WTC11 (cell line): ENCODE measurements around the gene TWF2. TPM values are rescaled to one million over a fixed set of nuclear protein-coding genes. Genes with fewer than 3 reads are reported as not detected.
A peak's percentile ranks its signal among the peaks of the same experiment; 100 is the strongest.
"Not testable (repeated sequence)": the region's sequence is repeated elsewhere in the genome, so short reads cannot be mapped to it uniquely, and the experiment has no call there.

Experiments used
- ATAC-seq: fragments of 200-7000 bp; cut with Tn5 transposase; 2 replicates; pipeline ENCODE4 v1.10.0; 2021; ENCODE audit warnings: mild to moderate bottlenecking, moderate library complexity
- CTCF ChIA-PET: fragments of 300-600 bp; sonication (Branson Sonifier 250); formaldehyde crosslinking; loops from one replicate; lab custom pipeline; 2021; ENCODE audit warnings: antibody characterized with exemption; lab: Charles Lee
- POLR2A ChIA-PET: fragments of 350-600 bp; sonication (Branson Sonifier 250); formaldehyde crosslinking; loops from one replicate; lab custom pipeline; 2021; ENCODE audit warnings: antibody characterized with exemption; lab: Charles Lee
- DNase-seq: peaks from one replicate; pipeline ENCODE4 v3.0.0; 2021; ENCODE audit warnings: low spot score
- H3K27ac Mint-ChIP-seq: 2 replicates; pipeline ENCODE4 v1.8.0; 2021; ENCODE audit warnings: mixed read lengths
- H3K27me3 Mint-ChIP-seq: 2 replicates; pipeline ENCODE4 v1.8.0; 2021; ENCODE audit warnings: low read depth, mild to moderate bottlenecking, moderate library complexity, mixed read lengths
- H3K36me3 Mint-ChIP-seq: 2 replicates; pipeline ENCODE4 v1.8.0; 2021; ENCODE audit warnings: mixed read lengths
- H3K4me1 Mint-ChIP-seq: 2 replicates; pipeline ENCODE4 v1.8.0; 2022; ENCODE audit warnings: mixed read lengths
- H3K4me3 Mint-ChIP-seq: 2 replicates; pipeline ENCODE4 v1.8.0; 2021; ENCODE audit warnings: mild to moderate bottlenecking, moderate library complexity, mixed read lengths
- H3K9me3 Mint-ChIP-seq: 2 replicates; pipeline ENCODE4 v1.8.0; 2021; ENCODE audit warnings: mixed read lengths
- ELF4 ChIP-seq: sonication (generic); formaldehyde crosslinking; IDR thresholded peaks from 2 replicates; pipeline ENCODE4 v1.8.1; 2022; ENCODE audit warnings: low read depth, mild to moderate bottlenecking, moderate library complexity, missing genetic modification reagents
- ESRRA ChIP-seq: sonication (generic); formaldehyde crosslinking; IDR thresholded peaks from 2 replicates; pipeline ENCODE4 v1.8.1; 2022; ENCODE audit warnings: mild to moderate bottlenecking, missing genetic modification reagents, borderline replicate concordance
- ETV6 ChIP-seq: sonication (generic); formaldehyde crosslinking; IDR thresholded peaks from 2 replicates; pipeline ENCODE4 v1.8.1; 2022; ENCODE audit warnings: mild to moderate bottlenecking, missing genetic modification reagents
- FOXJ3 ChIP-seq: sonication (generic); formaldehyde crosslinking; IDR thresholded peaks from 2 replicates; pipeline ENCODE4 v1.9.0; 2021; ENCODE audit warnings: missing genetic modification reagents, mild to moderate bottlenecking, borderline replicate concordance
- HMGA2 ChIP-seq: fragments of 250-450 bp; sonication (Bioruptor Pico); IDR thresholded peaks from 2 replicates; pipeline ENCODE4 v1.4.0; 2021; ENCODE audit warnings: mild to moderate bottlenecking, moderate library complexity
- JAZF1 ChIP-seq: fragments of 250-450 bp; sonication (Bioruptor Pico); IDR thresholded peaks from 2 replicates; pipeline ENCODE4 v1.9.0; 2021; ENCODE audit warnings: moderate library complexity, mild to moderate bottlenecking, inconsistent platforms
- KAT7 ChIP-seq: sonication (generic); formaldehyde crosslinking; IDR thresholded peaks from 2 replicates; pipeline ENCODE4 v1.8.1; 2023; ENCODE audit warnings: missing genetic modification reagents, mild to moderate bottlenecking, borderline replicate concordance
- SMAD4 ChIP-seq: sonication (generic); formaldehyde crosslinking; IDR thresholded peaks from 2 replicates; pipeline ENCODE4 v1.8.0; 2022; ENCODE audit warnings: mild to moderate bottlenecking, missing genetic modification reagents
- SOX15 ChIP-seq: fragments of 250-450 bp; sonication (Bioruptor Pico); IDR thresholded peaks from 2 replicates; pipeline ENCODE4 v1.9.0; 2021; ENCODE audit warnings: mild to moderate bottlenecking
- ZNF121 ChIP-seq: sonication (generic); formaldehyde crosslinking; IDR thresholded peaks from 2 replicates; pipeline ENCODE4 v1.8.0; 2023; ENCODE audit warnings: missing genetic modification reagents
- ZNF232 ChIP-seq: sonication (generic); formaldehyde crosslinking; IDR thresholded peaks from 2 replicates; pipeline ENCODE4 v1.8.0; 2022; ENCODE audit warnings: mild to moderate bottlenecking, missing genetic modification reagents
- ZNF317 ChIP-seq: sonication (generic); formaldehyde crosslinking; IDR thresholded peaks from 2 replicates; pipeline ENCODE4 v1.8.1; 2023; ENCODE audit warnings: low read depth, mild to moderate bottlenecking, moderate library complexity, missing genetic modification reagents, borderline replicate concordance
- total RNA-seq: library from RNA; stranded (reverse); gene quantifications from 3 replicates; pipeline ENCODE4 v1.2.3, GENCODE V29; 2021
- TF ChIP-seq, protein P1 (sequence below): fragments of 250-450 bp; sonication (Bioruptor Pico); IDR thresholded peaks from 2 replicates; pipeline ENCODE4 v1.9.0; 2021; ENCODE audit warnings: mild to moderate bottlenecking
- TF ChIP-seq, protein P2 (sequence below): sonication (generic); formaldehyde crosslinking; IDR thresholded peaks from 2 replicates; pipeline ENCODE4 v1.8.1; 2022; ENCODE audit warnings: mild to moderate bottlenecking, moderate library complexity, missing genetic modification reagents
- TF ChIP-seq, protein P3 (sequence below): fragments of 200-600 bp; IDR thresholded peaks from 2 replicates; pipeline ENCODE4 v1.8.0; 2022; ENCODE audit warnings: antibody characterized with exemption
- TF ChIP-seq, protein P4 (sequence below): sonication (generic); formaldehyde crosslinking; IDR thresholded peaks from 2 replicates; pipeline ENCODE4 v1.8.0; 2023; ENCODE audit warnings: mild to moderate bottlenecking, missing genetic modification reagents
- TF ChIP-seq, protein P5 (sequence below): sonication (generic); formaldehyde crosslinking; IDR thresholded peaks from 2 replicates; pipeline ENCODE4 v1.8.0; 2023; ENCODE audit warnings: missing genetic modification reagents
- TF ChIP-seq, protein P6 (sequence below): fragments of 250-450 bp; sonication (Bioruptor Pico); IDR thresholded peaks from 2 replicates; pipeline ENCODE4 v1.9.0; 2021; ENCODE audit warnings: mild to moderate bottlenecking
- TF ChIP-seq, protein P7 (sequence below): fragments of 250-450 bp; sonication (Bioruptor Pico); IDR thresholded peaks from 2 replicates; pipeline ENCODE4 v2.1.2; 2022; ENCODE audit warnings: mild to moderate bottlenecking, moderate library complexity

The TWF2 gene
- total RNA-seq, 1 experiment from 2014 or later: 71.1 TPM

DNA sequence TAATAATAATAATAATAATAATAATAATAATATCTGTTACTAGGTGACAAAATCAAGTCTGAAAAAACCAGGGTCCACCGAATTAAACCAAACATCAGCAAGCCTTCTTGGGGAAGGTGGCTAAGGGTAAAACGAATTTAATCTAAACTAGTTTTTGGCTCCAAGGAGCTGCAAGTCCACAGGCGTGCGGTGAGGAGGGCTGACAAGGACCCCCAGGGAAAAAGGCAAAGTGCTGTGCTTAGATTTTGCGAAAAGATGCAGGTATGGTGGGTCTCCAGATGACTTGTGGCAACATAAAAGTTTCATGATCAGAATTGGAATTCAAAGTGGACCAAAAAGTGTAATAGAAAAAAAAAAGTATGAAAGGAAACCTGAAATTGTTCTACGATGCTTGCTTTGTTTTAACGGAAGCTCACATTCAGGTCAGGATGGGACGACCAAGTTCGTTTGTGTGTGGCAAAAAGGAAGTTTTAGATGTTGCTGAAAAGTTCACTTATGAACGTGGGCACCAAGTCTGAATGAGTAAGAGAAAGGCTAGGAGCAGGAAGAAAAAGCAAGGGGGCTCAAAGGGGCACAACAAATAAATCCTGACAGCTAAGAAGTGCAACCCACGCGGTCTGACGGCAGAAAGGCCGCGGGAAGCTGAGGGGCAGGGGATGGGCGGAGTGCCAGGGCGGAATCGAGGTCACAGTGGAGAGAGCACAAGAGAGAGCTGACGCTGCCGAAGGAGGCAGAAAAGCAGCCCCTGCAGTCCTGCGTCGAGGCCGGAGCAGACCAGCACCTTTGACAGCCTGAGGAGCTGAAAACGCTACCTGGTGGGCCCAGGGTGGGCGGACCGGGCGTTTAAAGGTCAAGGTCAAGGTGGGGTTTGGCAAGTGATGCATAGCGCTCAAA lies 38.4 kb upstream of the TWF2 start:
- H3K27me3 Mint-ChIP-seq: no peaks in the 10 kb centered on the region
- CTCF ChIA-PET: interaction anchor here (0.5 to 5.0 kb wide), 16 partner anchors 10 to 295 kb away, joined by 3 to 41 read pairs (median 5); partner anchors contain the start of genes GLYCTK and PPM1M

DNA sequence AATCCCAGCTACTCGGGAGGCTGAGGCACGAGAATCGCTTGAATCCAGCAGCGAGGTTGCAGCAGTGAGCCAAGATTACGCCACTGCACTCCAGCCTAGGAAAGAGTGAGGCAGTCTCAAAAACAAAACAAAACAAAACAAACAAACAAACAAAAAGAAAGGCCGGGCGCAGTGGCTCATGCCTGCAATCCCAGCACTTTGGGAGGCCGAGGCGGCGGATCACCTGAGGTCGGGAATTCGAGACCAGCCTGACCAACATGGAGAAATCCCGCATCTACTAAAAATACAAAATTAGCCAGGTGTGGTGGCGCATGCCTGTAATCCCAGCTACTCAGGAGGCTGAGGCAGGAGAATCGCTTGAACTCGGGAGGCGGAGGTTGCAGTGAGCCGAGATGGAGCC lies 35.8 kb upstream of the TWF2 start:
- peaks cover 36% of the 10 kb centered on the region for H3K4me1 Mint-ChIP-seq
- not testable (repeated sequence) for DNase-seq, H3K27me3 Mint-ChIP-seq

More for the DNA sequence above, 38.4 kb upstream of the TWF2 start:
- H3K36me3 Mint-ChIP-seq: peaks cover 31% of the 10 kb centered on the region
- H3K27ac Mint-ChIP-seq: peak overlapping the region; percentile 94
- peak; percentile 13 for ATAC-seq
- peak overlapping the region; percentile 94 for H3K4me3 Mint-ChIP-seq
- peak; percentile 37 for DNase-seq
- POLR2A ChIA-PET: interaction anchor here (0.5 to 3.5 kb wide), 13 partner anchors 10 to 1913 kb away, joined by 3 to 26 read pairs (median 4); partner anchors contain the start of genes GLYCTK, PPM1M, TLR9 and TWF2
- H3K9me3 Mint-ChIP-seq: no peaks in the 10 kb centered on the region
- no peak for TF ChIP-seq ZNF232 (CRISPR knock-in tag)
- no peak for TF ChIP-seq ELF4 (CRISPR knock-in tag)
- TF ChIP-seq HMGA2 (CRISPR knock-in tag): peak; percentile 57
- 0 out of 2 replicates have a peak, but pooled peaks have one; percentile 24 for TF ChIP-seq ETV6 (CRISPR knock-in tag)
- TF ChIP-seq, protein P1, sequence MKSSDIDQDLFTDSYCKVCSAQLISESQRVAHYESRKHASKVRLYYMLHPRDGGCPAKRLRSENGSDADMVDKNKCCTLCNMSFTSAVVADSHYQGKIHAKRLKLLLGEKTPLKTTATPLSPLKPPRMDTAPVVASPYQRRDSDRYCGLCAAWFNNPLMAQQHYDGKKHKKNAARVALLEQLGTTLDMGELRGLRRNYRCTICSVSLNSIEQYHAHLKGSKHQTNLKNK: no peak
- TF ChIP-seq, protein P2, sequence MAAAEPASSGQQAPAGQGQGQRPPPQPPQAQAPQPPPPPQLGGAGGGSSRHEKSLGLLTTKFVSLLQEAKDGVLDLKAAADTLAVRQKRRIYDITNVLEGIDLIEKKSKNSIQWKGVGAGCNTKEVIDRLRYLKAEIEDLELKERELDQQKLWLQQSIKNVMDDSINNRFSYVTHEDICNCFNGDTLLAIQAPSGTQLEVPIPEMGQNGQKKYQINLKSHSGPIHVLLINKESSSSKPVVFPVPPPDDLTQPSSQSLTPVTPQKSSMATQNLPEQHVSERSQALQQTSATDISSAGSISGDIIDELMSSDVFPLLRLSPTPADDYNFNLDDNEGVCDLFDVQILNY (CRISPR knock-in tag): no peak
- no peak for TF ChIP-seq ZNF317 (CRISPR knock-in tag)
- TF ChIP-seq, all 79 proteins: peak for 2
- peaks cover 36% of the 10 kb centered on the region for H3K4me1 Mint-ChIP-seq

DNA sequence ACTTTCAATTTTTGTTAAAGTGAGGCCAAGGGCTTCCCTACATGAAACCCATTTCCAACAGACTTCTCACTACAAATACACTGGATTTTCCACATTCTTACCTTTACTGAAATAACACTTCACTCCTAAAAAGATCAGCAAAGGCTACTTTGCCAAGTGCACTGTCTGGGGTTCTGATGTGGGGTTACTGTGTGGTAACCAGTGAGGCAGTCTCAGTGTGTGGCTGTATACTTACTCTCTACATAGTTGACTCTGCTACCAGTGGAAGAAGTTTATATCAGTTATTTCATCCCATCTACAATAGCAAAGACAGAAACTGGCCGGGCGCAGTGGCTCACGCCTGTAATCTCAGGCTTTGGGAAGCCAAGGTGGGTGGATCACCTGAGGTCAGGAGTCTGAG lies 33.9 kb upstream of the TWF2 start:
- ChIA-PET POLR2A (no interaction called here), CTCF (interaction anchor here (1.3 kb wide), 1 partner anchor 52 kb away, joined by 4 read pairs; no protein-coding TSS in a partner anchor)
- H3K9me3 Mint-ChIP-seq: no peaks in the 10 kb centered on the region
- H3K36me3 Mint-ChIP-seq: peaks cover 55% of the 10 kb centered on the region
- H3K4me3 Mint-ChIP-seq: no peak overlapping the region
- H3K27ac Mint-ChIP-seq: peak overlapping the region; percentile 57; the same call in 1 of the 2 replicates
- DNase-seq: no peak
- no peaks in the 10 kb centered on the region for H3K27me3 Mint-ChIP-seq
- no peak for ATAC-seq
- TF ChIP-seq JAZF1 (CRISPR knock-in tag): no peak
- TF ChIP-seq, protein P3, sequence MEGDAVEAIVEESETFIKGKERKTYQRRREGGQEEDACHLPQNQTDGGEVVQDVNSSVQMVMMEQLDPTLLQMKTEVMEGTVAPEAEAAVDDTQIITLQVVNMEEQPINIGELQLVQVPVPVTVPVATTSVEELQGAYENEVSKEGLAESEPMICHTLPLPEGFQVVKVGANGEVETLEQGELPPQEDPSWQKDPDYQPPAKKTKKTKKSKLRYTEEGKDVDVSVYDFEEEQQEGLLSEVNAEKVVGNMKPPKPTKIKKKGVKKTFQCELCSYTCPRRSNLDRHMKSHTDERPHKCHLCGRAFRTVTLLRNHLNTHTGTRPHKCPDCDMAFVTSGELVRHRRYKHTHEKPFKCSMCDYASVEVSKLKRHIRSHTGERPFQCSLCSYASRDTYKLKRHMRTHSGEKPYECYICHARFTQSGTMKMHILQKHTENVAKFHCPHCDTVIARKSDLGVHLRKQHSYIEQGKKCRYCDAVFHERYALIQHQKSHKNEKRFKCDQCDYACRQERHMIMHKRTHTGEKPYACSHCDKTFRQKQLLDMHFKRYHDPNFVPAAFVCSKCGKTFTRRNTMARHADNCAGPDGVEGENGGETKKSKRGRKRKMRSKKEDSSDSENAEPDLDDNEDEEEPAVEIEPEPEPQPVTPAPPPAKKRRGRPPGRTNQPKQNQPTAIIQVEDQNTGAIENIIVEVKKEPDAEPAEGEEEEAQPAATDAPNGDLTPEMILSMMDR: no peak
- TF ChIP-seq SMAD4 (CRISPR knock-in tag): no peak
- TF ChIP-seq ZNF232 (CRISPR knock-in tag): no peak
- TF ChIP-seq, protein P4, sequence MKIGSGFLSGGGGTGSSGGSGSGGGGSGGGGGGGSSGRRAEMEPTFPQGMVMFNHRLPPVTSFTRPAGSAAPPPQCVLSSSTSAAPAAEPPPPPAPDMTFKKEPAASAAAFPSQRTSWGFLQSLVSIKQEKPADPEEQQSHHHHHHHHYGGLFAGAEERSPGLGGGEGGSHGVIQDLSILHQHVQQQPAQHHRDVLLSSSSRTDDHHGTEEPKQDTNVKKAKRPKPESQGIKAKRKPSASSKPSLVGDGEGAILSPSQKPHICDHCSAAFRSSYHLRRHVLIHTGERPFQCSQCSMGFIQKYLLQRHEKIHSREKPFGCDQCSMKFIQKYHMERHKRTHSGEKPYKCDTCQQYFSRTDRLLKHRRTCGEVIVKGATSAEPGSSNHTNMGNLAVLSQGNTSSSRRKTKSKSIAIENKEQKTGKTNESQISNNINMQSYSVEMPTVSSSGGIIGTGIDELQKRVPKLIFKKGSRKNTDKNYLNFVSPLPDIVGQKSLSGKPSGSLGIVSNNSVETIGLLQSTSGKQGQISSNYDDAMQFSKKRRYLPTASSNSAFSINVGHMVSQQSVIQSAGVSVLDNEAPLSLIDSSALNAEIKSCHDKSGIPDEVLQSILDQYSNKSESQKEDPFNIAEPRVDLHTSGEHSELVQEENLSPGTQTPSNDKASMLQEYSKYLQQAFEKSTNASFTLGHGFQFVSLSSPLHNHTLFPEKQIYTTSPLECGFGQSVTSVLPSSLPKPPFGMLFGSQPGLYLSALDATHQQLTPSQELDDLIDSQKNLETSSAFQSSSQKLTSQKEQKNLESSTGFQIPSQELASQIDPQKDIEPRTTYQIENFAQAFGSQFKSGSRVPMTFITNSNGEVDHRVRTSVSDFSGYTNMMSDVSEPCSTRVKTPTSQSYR (CRISPR knock-in tag): no peak
- no peak for TF ChIP-seq FOXJ3 (CRISPR knock-in tag)
- TF ChIP-seq ZNF121 (CRISPR knock-in tag): no peak
- no peak for TF ChIP-seq ESRRA (CRISPR knock-in tag)
- TF ChIP-seq, protein P5, sequence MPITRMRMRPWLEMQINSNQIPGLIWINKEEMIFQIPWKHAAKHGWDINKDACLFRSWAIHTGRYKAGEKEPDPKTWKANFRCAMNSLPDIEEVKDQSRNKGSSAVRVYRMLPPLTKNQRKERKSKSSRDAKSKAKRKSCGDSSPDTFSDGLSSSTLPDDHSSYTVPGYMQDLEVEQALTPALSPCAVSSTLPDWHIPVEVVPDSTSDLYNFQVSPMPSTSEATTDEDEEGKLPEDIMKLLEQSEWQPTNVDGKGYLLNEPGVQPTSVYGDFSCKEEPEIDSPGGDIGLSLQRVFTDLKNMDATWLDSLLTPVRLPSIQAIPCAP: no peak
- TF ChIP-seq, protein P6, sequence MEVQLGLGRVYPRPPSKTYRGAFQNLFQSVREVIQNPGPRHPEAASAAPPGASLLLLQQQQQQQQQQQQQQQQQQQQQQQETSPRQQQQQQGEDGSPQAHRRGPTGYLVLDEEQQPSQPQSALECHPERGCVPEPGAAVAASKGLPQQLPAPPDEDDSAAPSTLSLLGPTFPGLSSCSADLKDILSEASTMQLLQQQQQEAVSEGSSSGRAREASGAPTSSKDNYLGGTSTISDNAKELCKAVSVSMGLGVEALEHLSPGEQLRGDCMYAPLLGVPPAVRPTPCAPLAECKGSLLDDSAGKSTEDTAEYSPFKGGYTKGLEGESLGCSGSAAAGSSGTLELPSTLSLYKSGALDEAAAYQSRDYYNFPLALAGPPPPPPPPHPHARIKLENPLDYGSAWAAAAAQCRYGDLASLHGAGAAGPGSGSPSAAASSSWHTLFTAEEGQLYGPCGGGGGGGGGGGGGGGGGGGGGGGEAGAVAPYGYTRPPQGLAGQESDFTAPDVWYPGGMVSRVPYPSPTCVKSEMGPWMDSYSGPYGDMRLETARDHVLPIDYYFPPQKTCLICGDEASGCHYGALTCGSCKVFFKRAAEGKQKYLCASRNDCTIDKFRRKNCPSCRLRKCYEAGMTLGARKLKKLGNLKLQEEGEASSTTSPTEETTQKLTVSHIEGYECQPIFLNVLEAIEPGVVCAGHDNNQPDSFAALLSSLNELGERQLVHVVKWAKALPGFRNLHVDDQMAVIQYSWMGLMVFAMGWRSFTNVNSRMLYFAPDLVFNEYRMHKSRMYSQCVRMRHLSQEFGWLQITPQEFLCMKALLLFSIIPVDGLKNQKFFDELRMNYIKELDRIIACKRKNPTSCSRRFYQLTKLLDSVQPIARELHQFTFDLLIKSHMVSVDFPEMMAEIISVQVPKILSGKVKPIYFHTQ (CRISPR knock-in tag): no peak
- TF ChIP-seq SOX15 (CRISPR knock-in tag): no peak
- TF ChIP-seq, protein P7, sequence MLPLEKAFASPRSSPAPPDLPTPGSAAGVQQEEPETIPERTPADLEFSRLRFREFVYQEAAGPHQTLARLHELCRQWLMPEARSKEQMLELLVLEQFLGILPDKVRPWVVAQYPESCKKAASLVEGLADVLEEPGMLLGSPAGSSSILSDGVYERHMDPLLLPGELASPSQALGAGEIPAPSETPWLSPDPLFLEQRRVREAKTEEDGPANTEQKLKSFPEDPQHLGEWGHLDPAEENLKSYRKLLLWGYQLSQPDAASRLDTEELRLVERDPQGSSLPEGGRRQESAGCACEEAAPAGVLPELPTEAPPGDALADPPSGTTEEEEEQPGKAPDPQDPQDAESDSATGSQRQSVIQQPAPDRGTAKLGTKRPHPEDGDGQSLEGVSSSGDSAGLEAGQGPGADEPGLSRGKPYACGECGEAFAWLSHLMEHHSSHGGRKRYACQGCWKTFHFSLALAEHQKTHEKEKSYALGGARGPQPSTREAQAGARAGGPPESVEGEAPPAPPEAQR (CRISPR knock-in tag): no peak
- TF ChIP-seq KAT7 (CRISPR knock-in tag): no peak
- H3K4me1 Mint-ChIP-seq: peaks cover 27% of the 10 kb centered on the region

More for the DNA sequence above, 35.8 kb upstream of the TWF2 start:
- POLR2A ChIA-PET, ATAC-seq, CTCF ChIA-PET, H3K9me3 Mint-ChIP-seq, H3K27ac Mint-ChIP-seq: not testable (repeated sequence)
- peak overlapping the region; percentile 36; the same call in 1 of the 2 replicates for H3K4me3 Mint-ChIP-seq
- peaks cover 45% of the 10 kb centered on the region for H3K36me3 Mint-ChIP-seq
